ENCODE measurements around the gene DLX1.
"Not testable (repeated sequence)": the region's sequence is repeated elsewhere in the genome, so short reads cannot be mapped to it uniquely, and the experiment has no call there.

DLX1 gene

GRCh38 chr2:172114579-172114978, 29.3 kb downstream of the DLX1 start:
- no peak for DNase-seq (ENCODE audit: low spot score)

GRCh38 chr2:172116107-172116506, 30.8 kb downstream of the DLX1 start:
- DNase-seq (ENCODE audit: low spot score) = no peak

- no peak for DNase-seq (ENCODE audit: low spot score)
Measured at GRCh38 chr2:172119089-172119488, 33.8 kb downstream of the DLX1 start.

- DNase-seq (ENCODE audit: low spot score) = no peak
Measured at GRCh38 chr2:172120118-172120517, 34.8 kb downstream of the DLX1 start.

GRCh38 chr2:172128484-172128883, 43.2 kb downstream of the DLX1 start:
- no peak for DNase-seq (ENCODE audit: low spot score)

GRCh38 chr2:172129404-172129803, 44.1 kb downstream of the DLX1 start:
- DNase-seq (ENCODE audit: low spot score) = no peak

GRCh38 chr2:172131713-172132555, 46.6 kb downstream of the DLX1 start:
- no peak for DNase-seq (ENCODE audit: low spot score)

- no peak for DNase-seq (ENCODE audit: low spot score)
Measured at GRCh38 chr2:172134270-172134669, 49.0 kb downstream of the DLX1 start.

- DNase-seq (ENCODE audit: low spot score) = no peak
Measured at GRCh38 chr2:172135446-172135845, 50.1 kb downstream of the DLX1 start.

- DNase-seq (ENCODE audit: low spot score) = no peak
Measured at GRCh38 chr2:172137109-172137508, 51.8 kb downstream of the DLX1 start.

- DNase-seq (ENCODE audit: low spot score) = no peak
Measured at GRCh38 chr2:172137943-172138342, 52.6 kb downstream of the DLX1 start.

GRCh38 chr2:172138727-172139126, 53.4 kb downstream of the DLX1 start:
- not testable (repeated sequence) for DNase-seq (ENCODE audit: low spot score)

Measured in putamen (tissue), 1 donor.